B cell (primary cell): ENCODE measurements around the gene CCDC6. TPM values are rescaled to one million over a fixed set of nuclear protein-coding genes. Genes with fewer than 3 reads are reported as not detected.
"Not testable (repeated sequence)": the region's sequence is repeated elsewhere in the genome, so short reads cannot be mapped to it uniquely, and the experiment has no call there.

Source experiments
- ATAC-seq: fragments of 200-7000 bp; cut with Tn5 transposase; one replicate; pipeline ENCODE4 v1.10.0; 2021; ENCODE audit warnings: low read depth, mild to moderate bottlenecking, moderate number of reproducible peaks, moderate library complexity
- CTCF ChIA-PET: fragments of 350-600 bp; sonication (Branson Sonifier 250); formaldehyde crosslinking; loops from one replicate; lab custom pipeline; 2021; ENCODE audit warnings: antibody characterized with exemption, inconsistent platforms; lab: Charles Lee
- POLR2A ChIA-PET: fragments of 350-600 bp; sonication (Branson Sonifier 250); formaldehyde crosslinking; loops from one replicate; lab custom pipeline; 2021; ENCODE audit warnings: antibody characterized with exemption; lab: Charles Lee
- DNase-seq: peaks from one replicate; pipeline ENCODE4 v3.0.0; 2013
- H2AFZ ChIP-seq: 2 replicates; pipeline ENCODE4 v1.6.1; 2012; ENCODE audit warnings: mild to moderate bottlenecking, low read depth, low read length; ENCODE audit not compliant: insufficient read depth, poor library complexity, severe bottlenecking
- H3K27ac ChIP-seq, 2 donors: 1 replicate in 1 of 2; 2 replicates in 1 of 2; pipeline ENCODE4 v1.5.1; 2012 to 2013; ENCODE audit warnings: low read length in 2 of 2, mild to moderate bottlenecking in 2 of 2, moderate library complexity in 1 of 2
- H3K27me3 ChIP-seq, 4 experiments: fragments of 200-600 bp in 1 of 4; sonication (generic) in 1 of 4; replicated peaks in 1 of 4; 1 replicate in 2 of 4; 2 replicates in 2 of 4; pipeline versions ENCODE4 v1.6.1 to v1.7.0; 2013 to 2016; ENCODE audit warnings: low read length in 3 of 4, mild to moderate bottlenecking in 2 of 4, mixed read lengths in 1 of 4, moderate library complexity in 1 of 4; ENCODE audit not compliant: insufficient read depth in 4 of 4, control insufficient read depth in 3 of 4; ENCODE audit errors: control extremely low read depth in 1 of 4
- H3K36me3 ChIP-seq, 2 experiments: replicated peaks in 1 of 2; 1 replicate in 1 of 2; 2 replicates in 1 of 2; pipeline versions ENCODE4 v1.6.1 to v1.7.1; 2013; ENCODE audit warnings: low read length in 1 of 2; ENCODE audit not compliant: insufficient read depth in 2 of 2, control insufficient read depth in 1 of 2; ENCODE audit errors: control extremely low read depth in 1 of 2, extremely low read depth in 1 of 2
- H3K4me1 ChIP-seq, 2 donors: fragments of 200-600 bp in 1 of 2; sonication (generic) in 1 of 2; 1 replicate in 1 of 2; 2 replicates in 1 of 2; pipeline versions ENCODE4 v1.5.1 to v1.6.1; 2013 to 2017; ENCODE audit warnings: low read length in 2 of 2; ENCODE audit not compliant: control insufficient read depth in 2 of 2, insufficient read depth in 2 of 2
- H3K4me2 ChIP-seq: replicated peaks from 2 replicates; pipeline ENCODE3; 2012; ENCODE audit warnings: mild to moderate bottlenecking, low read depth, low read length; ENCODE audit not compliant: poor library complexity, severe bottlenecking
- H3K4me3 ChIP-seq, 5 experiments: fragments of 200-600 bp in 1 of 5; sonication (generic) in 1 of 5; 1 replicate in 3 of 5; 2 replicates in 2 of 5; pipeline versions ENCODE4 v1.5.1 to v1.7.0; 2011 to 2016; ENCODE audit warnings: low read length in 4 of 5, mild to moderate bottlenecking in 4 of 5, low read depth in 2 of 5, control low read depth in 1 of 5, moderate library complexity in 1 of 5; ENCODE audit not compliant: insufficient read depth in 1 of 5; ENCODE audit errors: control extremely low read depth in 1 of 5, extremely low read depth in 1 of 5
- H3K79me2 ChIP-seq: fragments of 200-600 bp; sonication (generic); one replicate; pipeline ENCODE4 v1.6.0; 2016; ENCODE audit warnings: low read length; ENCODE audit not compliant: control insufficient read depth, insufficient read depth
- H3K9ac ChIP-seq: fragments of 200-600 bp; sonication (generic); 2 replicates; pipeline ENCODE4 v1.6.1; 2017; ENCODE audit warnings: mild to moderate bottlenecking, low read length, moderate library complexity
- H3K9me3 ChIP-seq, 3 donors: one replicate each; pipeline versions ENCODE4 v1.6.1 to v1.7.1; 2013; ENCODE audit warnings: low read length in 2 of 3; ENCODE audit not compliant: control insufficient read depth in 2 of 3, insufficient read depth in 1 of 3; ENCODE audit errors: control extremely low read depth in 1 of 3
- H4K20me1 ChIP-seq: 2 replicates; pipeline ENCODE4 v1.6.0; 2012; ENCODE audit warnings: mild to moderate bottlenecking, low read length; ENCODE audit not compliant: insufficient read depth, control insufficient read depth, poor library complexity, severe bottlenecking
- H3K27ac Mint-ChIP-seq: one replicate; pipeline ENCODE4 v1.8.0; 2021; ENCODE audit warnings: mixed read lengths
- H3K27me3 Mint-ChIP-seq: one replicate; pipeline ENCODE4 v1.8.0; 2021; ENCODE audit warnings: mixed read lengths
- H3K4me1 Mint-ChIP-seq: one replicate; pipeline ENCODE4 v1.8.0; 2021; ENCODE audit warnings: mixed read lengths
- H3K4me3 Mint-ChIP-seq: one replicate; pipeline ENCODE4 v1.8.0; 2021; ENCODE audit warnings: mixed read lengths
- H3K9me3 Mint-ChIP-seq: one replicate; pipeline ENCODE4 v1.8.0; 2022; ENCODE audit warnings: mixed read lengths; ENCODE audit not compliant: insufficient read depth
- CTCF ChIP-seq: fragments of 200-600 bp; IDR thresholded peaks from one replicate; pipeline ENCODE4 v1.8.0; 2022; ENCODE audit warnings: antibody characterized with exemption, mild to moderate bottlenecking
- EZH2 ChIP-seq: IDR thresholded peaks from 2 replicates; pipeline ENCODE4 v1.6.1; 2012; ENCODE audit warnings: borderline replicate concordance, low read depth, mild to moderate bottlenecking, moderate library complexity, low read length; ENCODE audit not compliant: insufficient read depth, poor library complexity, severe bottlenecking
- WGBS: methylation state at CpG from one replicate; pipeline ENCODE4 v1.1.5; 2013; ENCODE audit warnings: missing lambda C conversion rate; ENCODE audit not compliant: insufficient coverage; 5-methylcytosine and 5-hydroxymethylcytosine counted together
- intact Hi-C: fragments of 100-400 bp; cut with micrococcal nuclease; formaldehyde crosslinking; loops from one replicate; pipeline ENCODE4 v1.10.0; 2022
- polyA plus RNA-seq: library from polyadenylated mRNA; depleted of rRNA; stranded (reverse); fragments of >200 nt; gene quantifications from 2 replicates; pipeline ENCODE4 v1.2.3, GENCODE V29; 2012
- total RNA-seq, 2 donors: library from RNA; stranded (reverse); fragments of 120-200 nt in 1 of 2; gene quantifications; 1 replicate in 1 of 2; 2 replicates in 1 of 2; pipeline versions ENCODE4 v1.2.3 to v1.2.4, GENCODE V29; 2013 to 2022

Gene CCDC6
- total and polyA plus RNA-seq, 2 donors (not counting 1 experiment from before 2014, with no cell fraction given), result 18.2 to 30.1 TPM

- Mint-ChIP-seq H3K27me3 (no peaks in the 10 kb centered on the region), H3K4me3 (no peak overlapping the region), H3K9me3 (no peaks in the 10 kb centered on the region), H3K4me1 (peaks cover 89% of the 10 kb centered on the region), H3K27ac (peak overlapping the region; percentile 50)
- no peak for DNase-seq
- peaks cover 100% of the 10 kb centered on the region for H3K79me2 ChIP-seq
- ChIA-PET POLR2A (no interaction called here), CTCF (interaction anchor here (1.6 to 3.5 kb wide), 3 partner anchors 11 to 29 kb away, joined by 7 to 17 read pairs (median 9); partner anchors contain the start of gene CCDC6)
- WGBS, result 93% methylated on average over 5 of the region's 7 CpGs
- H3K4me3 ChIP-seq, result no peak overlapping the region
- no peaks in the 10 kb centered on the region for H3K27me3 ChIP-seq
- peaks cover 72 to 80% of the 10 kb centered on the region in 2 donors for H3K4me1 ChIP-seq
- no peak overlapping the region for H3K27ac ChIP-seq
- no peak overlapping the region for H2AFZ ChIP-seq
- no peak for ATAC-seq
- TF ChIP-seq EZH2 (no peak), CTCF (no peak)
- peaks cover 48% of the 10 kb centered on the region for H4K20me1 ChIP-seq
- H3K9me3 ChIP-seq, result no peaks in the 10 kb centered on the region
- peaks cover 2 to 4% of the 10 kb centered on the region in 2 experiments for H3K36me3 ChIP-seq
- intact Hi-C loops, result loop anchor here (2.0 kb wide), 1 partner anchor 14 kb away; no protein-coding TSS in a partner anchor
- H3K9ac ChIP-seq, result no peak overlapping the region
- no peak overlapping the region for H3K4me2 ChIP-seq
Observed at GRCh38 chr10:59877191-59877671, 29.1 kb downstream of the CCDC6 start.

GRCh38 chr10:59876695-59877094, 29.7 kb downstream of the CCDC6 start:
- intact Hi-C loops, result loop anchor here (1.0 to 2.0 kb wide), 2 partner anchors 9 to 14 kb away; no protein-coding TSS in a partner anchor
- POLR2A ChIA-PET, result interaction anchor here (0.5 kb wide), 1 partner anchor 29 kb away, joined by 3 read pairs; no protein-coding TSS in a partner anchor
- peaks cover 46% of the 10 kb centered on the region for H4K20me1 ChIP-seq
- H3K27me3 Mint-ChIP-seq, result no peaks in the 10 kb centered on the region
- DNase-seq, result no peak
- TF ChIP-seq CTCF (no peak), EZH2 (no peak)
- peaks cover 100% of the 10 kb centered on the region for H3K79me2 ChIP-seq
- H3K9me3 Mint-ChIP-seq, result no peaks in the 10 kb centered on the region
- no peak overlapping the region for H2AFZ ChIP-seq
- H3K9ac ChIP-seq, result no peak overlapping the region
- WGBS, result no CpG with 5 or more reads among the region's 2 CpGs
- CTCF ChIA-PET, result interaction anchor here (0.8 to 3.5 kb wide), 5 partner anchors 11 to 31 kb away, joined by 4 to 17 read pairs (median 7); partner anchors contain the start of gene CCDC6
- no peaks in the 10 kb centered on the region for H3K9me3 ChIP-seq
- H3K4me1 ChIP-seq, result peaks cover 73 to 83% of the 10 kb centered on the region in 2 donors
- ATAC-seq, result no peak
- no peaks in the 10 kb centered on the region for H3K27me3 ChIP-seq
- peaks cover 2 to 4% of the 10 kb centered on the region in 2 experiments for H3K36me3 ChIP-seq
- H3K4me1 Mint-ChIP-seq, result peaks cover 93% of the 10 kb centered on the region
- no peak overlapping the region for H3K27ac Mint-ChIP-seq
- no peak overlapping the region for H3K4me3 ChIP-seq
- H3K4me3 Mint-ChIP-seq, result no peak overlapping the region
- peak overlapping the region; percentile 41 for H3K4me2 ChIP-seq
- peak overlapping the region in 1 of 2 donors; percentile 48 for H3K27ac ChIP-seq

GRCh38 chr10:59876208-59876607, 30.1 kb downstream of the CCDC6 start:
- peak overlapping the region in 1 of 2 donors; percentile 48 for H3K27ac ChIP-seq
- H3K27me3 ChIP-seq, H3K4me3 ChIP-seq, H3K27me3 Mint-ChIP-seq, H3K9me3 ChIP-seq, H2AFZ ChIP-seq, H3K9me3 Mint-ChIP-seq, H3K36me3 ChIP-seq, H3K9ac ChIP-seq: not testable (repeated sequence)
- POLR2A ChIA-PET, result interaction anchor here (0.5 kb wide), 1 partner anchor 30 kb away, joined by 3 read pairs; no protein-coding TSS in a partner anchor
- Mint-ChIP-seq H3K4me3 (peak overlapping the region; percentile 26), H3K4me1 (peaks cover 92% of the 10 kb centered on the region), H3K27ac (peak overlapping the region; percentile 22)
- DNase-seq, result peak; percentile 46
- intact Hi-C loops, result loop anchor here (1.0 to 2.0 kb wide), 2 partner anchors 9 to 15 kb away; no protein-coding TSS in a partner anchor
- peaks cover 72 to 78% of the 10 kb centered on the region in 2 donors for H3K4me1 ChIP-seq
- peak; percentile 34 for ATAC-seq
- peaks cover 49% of the 10 kb centered on the region for H4K20me1 ChIP-seq
- H3K4me2 ChIP-seq, result peak overlapping the region; percentile 41
- 43% methylated on average over 6 of the region's 9 CpGs for WGBS
- peaks cover 100% of the 10 kb centered on the region for H3K79me2 ChIP-seq
- CTCF ChIA-PET, result interaction anchor here (0.8 to 3.5 kb wide), 5 partner anchors 10 to 32 kb away, joined by 4 to 17 read pairs (median 7); partner anchors contain the start of gene CCDC6
